ENCODE results near the gene GDF2.

Gene GDF2

GRCh38 chr10:47286591-47287315 is 35.5 kb upstream of the GDF2 start:
- TF ChIP-seq, protein P1, sequence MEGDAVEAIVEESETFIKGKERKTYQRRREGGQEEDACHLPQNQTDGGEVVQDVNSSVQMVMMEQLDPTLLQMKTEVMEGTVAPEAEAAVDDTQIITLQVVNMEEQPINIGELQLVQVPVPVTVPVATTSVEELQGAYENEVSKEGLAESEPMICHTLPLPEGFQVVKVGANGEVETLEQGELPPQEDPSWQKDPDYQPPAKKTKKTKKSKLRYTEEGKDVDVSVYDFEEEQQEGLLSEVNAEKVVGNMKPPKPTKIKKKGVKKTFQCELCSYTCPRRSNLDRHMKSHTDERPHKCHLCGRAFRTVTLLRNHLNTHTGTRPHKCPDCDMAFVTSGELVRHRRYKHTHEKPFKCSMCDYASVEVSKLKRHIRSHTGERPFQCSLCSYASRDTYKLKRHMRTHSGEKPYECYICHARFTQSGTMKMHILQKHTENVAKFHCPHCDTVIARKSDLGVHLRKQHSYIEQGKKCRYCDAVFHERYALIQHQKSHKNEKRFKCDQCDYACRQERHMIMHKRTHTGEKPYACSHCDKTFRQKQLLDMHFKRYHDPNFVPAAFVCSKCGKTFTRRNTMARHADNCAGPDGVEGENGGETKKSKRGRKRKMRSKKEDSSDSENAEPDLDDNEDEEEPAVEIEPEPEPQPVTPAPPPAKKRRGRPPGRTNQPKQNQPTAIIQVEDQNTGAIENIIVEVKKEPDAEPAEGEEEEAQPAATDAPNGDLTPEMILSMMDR (IDR thresholded peaks at IDR 0.05), result no peak
- no peak for TF ChIP-seq ZFX (IDR thresholded peaks at IDR 0.05; ENCODE audit: borderline replicate concordance)

DNA sequence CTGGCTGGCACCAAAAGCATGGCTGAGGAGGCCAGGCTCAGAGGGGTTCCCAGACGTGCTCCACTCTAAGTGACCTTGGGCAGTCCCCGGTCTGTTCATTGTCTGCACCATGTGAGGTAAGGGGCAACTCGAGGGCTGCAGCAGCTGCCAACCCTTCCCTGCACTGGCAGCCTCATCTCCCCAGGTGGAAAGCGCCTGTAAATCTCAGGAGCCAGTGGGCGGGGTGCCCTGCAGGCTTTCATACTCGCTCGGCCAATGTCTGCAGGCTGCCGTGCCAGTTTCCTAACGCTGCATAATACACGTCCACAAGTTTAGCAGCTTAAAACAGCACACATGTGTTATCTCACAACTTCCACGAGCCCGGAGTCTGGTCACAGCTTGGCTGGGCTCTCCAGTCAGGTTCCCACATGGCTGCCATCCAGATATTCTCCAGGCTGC is 34.9 kb upstream of the GDF2 start:
- H3K27ac ChIP-seq, result no peak overlapping the region
- TF ChIP-seq, protein P1 (IDR thresholded peaks at IDR 0.05), result no peak

More at GRCh38 chr10:47286591-47287315, 35.5 kb upstream of the GDF2 start:
- no peak overlapping the region for H3K27ac ChIP-seq

GRCh38 chr10:47287805-47288204 is 34.4 kb upstream of the GDF2 start:
- no peak overlapping the region for H3K27ac ChIP-seq
- TF ChIP-seq, protein P1 (IDR thresholded peaks at IDR 0.05), result no peak
- TF ChIP-seq ZFX (IDR thresholded peaks at IDR 0.05; ENCODE audit: borderline replicate concordance), result no peak

DNA sequence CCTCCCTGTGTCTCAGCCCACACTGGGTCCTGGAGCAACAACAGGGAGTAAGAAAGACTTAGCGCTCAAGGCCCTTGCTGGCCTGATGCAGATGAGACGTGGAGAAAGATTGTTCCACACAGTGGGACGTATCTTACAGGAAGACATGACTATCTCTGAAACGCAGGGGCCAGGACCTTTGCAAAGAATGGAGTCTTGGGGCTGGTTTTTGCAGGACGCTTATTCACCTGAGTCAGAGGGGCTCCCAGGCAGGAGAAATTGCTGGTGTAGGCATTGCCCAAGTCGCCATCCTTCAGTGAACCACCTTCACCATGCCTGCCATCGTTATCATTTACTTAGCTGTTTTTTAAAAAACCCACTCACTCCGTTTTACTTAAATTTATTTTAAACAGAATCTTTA is 34.0 kb upstream of the GDF2 start:
- TF ChIP-seq, protein P1 (IDR thresholded peaks at IDR 0.05), result no peak
- no peak for TF ChIP-seq ZFX (IDR thresholded peaks at IDR 0.05; ENCODE audit: borderline replicate concordance)
- no peak overlapping the region for H3K27ac ChIP-seq

GRCh38 chr10:47288916-47289495 is 33.2 kb upstream of the GDF2 start:
- TF ChIP-seq, protein P1 (IDR thresholded peaks at IDR 0.05), result no peak
- TF ChIP-seq ZFX (IDR thresholded peaks at IDR 0.05; ENCODE audit: borderline replicate concordance), result no peak
- H3K27ac ChIP-seq, result no peak overlapping the region

- TF ChIP-seq, protein P1 (IDR thresholded peaks at IDR 0.05), result no peak
- TF ChIP-seq ZFX (IDR thresholded peaks at IDR 0.05; ENCODE audit: borderline replicate concordance), result no peak
- no peak overlapping the region for H3K27ac ChIP-seq
Measured at GRCh38 chr10:47289921-47290320, 32.3 kb upstream of the GDF2 start.

- no peak overlapping the region for H3K27ac ChIP-seq
- TF ChIP-seq, protein P1 (IDR thresholded peaks at IDR 0.05), result no peak
- no peak for TF ChIP-seq ZFX (IDR thresholded peaks at IDR 0.05; ENCODE audit: borderline replicate concordance)
Measured at GRCh38 chr10:47290338-47290737, 31.9 kb upstream of the GDF2 start.

Data from 22Rv1 (cell line).